K562 (cell line): ENCODE measurements around the gene LY6G6C. TPM values are rescaled to one million over a fixed set of nuclear protein-coding genes. Genes with fewer than 3 reads are reported as not detected.

Source experiments
- CCAR2 ChIP-seq: fragments of 200-400 bp; formaldehyde crosslinking; IDR thresholded peaks from 2 replicates; pipeline ENCODE4 v1.6.1; 2017; ENCODE audit warnings: mild to moderate bottlenecking, low read depth, low read length
- CCNT2 ChIP-seq: IDR thresholded peaks from 2 replicates; pipeline ENCODE4 v1.6.1; 2011; ENCODE audit warnings: borderline replicate concordance, low read depth, mild to moderate bottlenecking, moderate library complexity, mixed read lengths, low read length; ENCODE audit not compliant: insufficient read length; ENCODE audit errors: extremely low read depth
- CEBPG ChIP-seq, 3 experiments: fragments of 200-800 bp in 1 of 3; sonication (Bioruptor generic) in 1 of 3; sonication (generic) in 1 of 3; formaldehyde crosslinking in 1 of 3; IDR thresholded peaks in 2 of 3; conservative IDR thresholded peaks in 1 of 3; 2 replicates each; pipeline versions ENCODE4 v1.6.1 to v1.8.0; 2016 to 2022; ENCODE audit warnings: missing compliant biosample characterization in 2 of 3, missing genetic modification characterization in 2 of 3, mild to moderate bottlenecking in 1 of 3, missing genetic modification reagents in 1 of 3
- DMBX1 ChIP-seq: fragments of 250-450 bp; sonication (Bioruptor Pico); IDR thresholded peaks from 2 replicates; pipeline ENCODE4 v1.8.0; 2022; ENCODE audit warnings: inconsistent platforms, mild to moderate bottlenecking, moderate library complexity, borderline replicate concordance
- FOXK1 ChIP-seq: sonication (generic); formaldehyde crosslinking; IDR thresholded peaks from 2 replicates; pipeline ENCODE4 v1.8.0; 2022; ENCODE audit warnings: missing genetic modification reagents, mild to moderate bottlenecking, borderline replicate concordance
- HIVEP1 ChIP-seq: fragments of 250-450 bp; sonication (Bioruptor Pico); IDR thresholded peaks from 2 replicates; pipeline ENCODE4 v1.4.0; 2020; ENCODE audit warnings: mild to moderate bottlenecking
- MAZ ChIP-seq, 2 experiments: fragments of 450-650 bp in 1 of 2; sonication (generic) in 1 of 2; formaldehyde crosslinking; IDR thresholded peaks in 1 of 2; conservative IDR thresholded peaks in 1 of 2; 2 replicates each; pipeline versions ENCODE4 v1.4.0 to v1.5.0; 2020; ENCODE audit warnings: mild to moderate bottlenecking in 1 of 2, missing genetic modification reagents in 1 of 2
- MXD1 ChIP-seq: fragments of 250-450 bp; sonication (Bioruptor Pico); IDR thresholded peaks from 2 replicates; pipeline ENCODE4 v1.8.0; 2021; ENCODE audit warnings: borderline replicate concordance, mild to moderate bottlenecking, moderate library complexity; ENCODE audit not compliant: poor library complexity, severe bottlenecking
- NRF1 ChIP-seq, 2 experiments: fragments of 450-650 bp; IDR thresholded peaks in 1 of 2; conservative IDR thresholded peaks in 1 of 2; 2 replicates each; pipeline ENCODE4 v1.6.1; 2014; ENCODE audit warnings: mild to moderate bottlenecking in 2 of 2
- PML ChIP-seq: IDR thresholded peaks from 2 replicates; pipeline ENCODE4 v1.6.1; 2012; ENCODE audit warnings: low read length, inconsistent platforms
- PTBP1 ChIP-seq: fragments of 200-400 bp; formaldehyde crosslinking; IDR thresholded peaks from 2 replicates; pipeline ENCODE4 v1.6.1; 2017; ENCODE audit warnings: low read depth, low read length
- PTRF ChIP-seq: fragments of 450-650 bp; IDR thresholded peaks from 2 replicates; pipeline ENCODE4 v1.6.1; 2016; ENCODE audit warnings: mild to moderate bottlenecking, missing genetic modification characterization, missing compliant biosample characterization
- RAD21 ChIP-seq, 2 experiments: fragments of 250-450 bp in 1 of 2; fragments of 450-650 bp in 1 of 2; sonication (Bioruptor Pico) in 1 of 2; formaldehyde crosslinking in 1 of 2; IDR thresholded peaks in 1 of 2; conservative IDR thresholded peaks in 1 of 2; 2 replicates each; pipeline versions ENCODE4 v1.4.0 to v1.8.0; 2020 to 2022; ENCODE audit warnings: mild to moderate bottlenecking in 2 of 2, moderate library complexity in 1 of 2
- TAF1 ChIP-seq: IDR thresholded peaks from 2 replicates; pipeline ENCODE4 v1.6.1; 2011; ENCODE audit warnings: mild to moderate bottlenecking, low read length, moderate library complexity; ENCODE audit not compliant: insufficient read depth, control insufficient read depth, severe bottlenecking; ENCODE audit errors: extremely low read depth
- THRA ChIP-seq: fragments of 450-650 bp; IDR thresholded peaks from 2 replicates; pipeline ENCODE4 v1.6.1; 2017; ENCODE audit warnings: mild to moderate bottlenecking, moderate library complexity
- ZNF239 ChIP-seq: fragments of 250-450 bp; sonication (Bioruptor Pico); IDR thresholded peaks from 2 replicates; pipeline ENCODE4 v1.4.0; 2020; ENCODE audit warnings: mild to moderate bottlenecking
- ZNF707 ChIP-seq: fragments of 250-450 bp; sonication (Bioruptor Pico); conservative IDR thresholded peaks from 2 replicates; pipeline ENCODE4 v1.8.0; 2022; ENCODE audit warnings: inconsistent platforms, mild to moderate bottlenecking, moderate library complexity
- polyA plus RNA-seq, 8 experiments: library from polyadenylated mRNA; depleted of rRNA in 4 of 8; stranded (reverse) in 5 of 8; unstranded in 3 of 8; fragments of >200 nt; fragmentation: Nextera tagmentation in 2 of 8; fragmentation: Illumina TruSeq in 1 of 8; extraction: Ambion mirVana in 2 of 8; extraction: Trizol in 1 of 8; gene quantifications; 2 replicates each; pipeline versions ENCODE4 v1.2.1 to v1.2.3, GENCODE V29; 2011 to 2014; ENCODE audit warnings: inconsistent platforms in 1 of 8, missing spikeins in 1 of 8
- total RNA-seq, 7 experiments: library from RNA; depleted of rRNA in 6 of 7; stranded (reverse); fragments of >200 nt in 6 of 7; fragmentation: Illumina TruSeq in 2 of 7; extraction: Trizol in 2 of 7; gene quantifications; 2 replicates each; pipeline versions ENCODE4 v1.2.1 to v1.2.3, GENCODE V29; 2011 to 2021; ENCODE audit warnings: low replicate concordance in 1 of 7
- TF ChIP-seq, protein P1 (sequence below): sonication (generic); formaldehyde crosslinking; IDR thresholded peaks from 2 replicates; pipeline ENCODE4 v1.8.1; 2023; ENCODE audit warnings: mild to moderate bottlenecking, missing genetic modification reagents
- TF ChIP-seq, protein P2 (sequence below): fragments of 200-400 bp; formaldehyde crosslinking; IDR thresholded peaks from 2 replicates; pipeline ENCODE4 v1.6.1; 2017; ENCODE audit warnings: mild to moderate bottlenecking, low read depth, low read length, moderate library complexity

The LY6G6C gene
- total and polyA plus RNA-seq, 9 of the 15 experiments (the other 6 are each of a cell fraction or from before 2014, with no cell fraction given): 0.06 to 0.20 TPM; not detected in 7

DNA sequence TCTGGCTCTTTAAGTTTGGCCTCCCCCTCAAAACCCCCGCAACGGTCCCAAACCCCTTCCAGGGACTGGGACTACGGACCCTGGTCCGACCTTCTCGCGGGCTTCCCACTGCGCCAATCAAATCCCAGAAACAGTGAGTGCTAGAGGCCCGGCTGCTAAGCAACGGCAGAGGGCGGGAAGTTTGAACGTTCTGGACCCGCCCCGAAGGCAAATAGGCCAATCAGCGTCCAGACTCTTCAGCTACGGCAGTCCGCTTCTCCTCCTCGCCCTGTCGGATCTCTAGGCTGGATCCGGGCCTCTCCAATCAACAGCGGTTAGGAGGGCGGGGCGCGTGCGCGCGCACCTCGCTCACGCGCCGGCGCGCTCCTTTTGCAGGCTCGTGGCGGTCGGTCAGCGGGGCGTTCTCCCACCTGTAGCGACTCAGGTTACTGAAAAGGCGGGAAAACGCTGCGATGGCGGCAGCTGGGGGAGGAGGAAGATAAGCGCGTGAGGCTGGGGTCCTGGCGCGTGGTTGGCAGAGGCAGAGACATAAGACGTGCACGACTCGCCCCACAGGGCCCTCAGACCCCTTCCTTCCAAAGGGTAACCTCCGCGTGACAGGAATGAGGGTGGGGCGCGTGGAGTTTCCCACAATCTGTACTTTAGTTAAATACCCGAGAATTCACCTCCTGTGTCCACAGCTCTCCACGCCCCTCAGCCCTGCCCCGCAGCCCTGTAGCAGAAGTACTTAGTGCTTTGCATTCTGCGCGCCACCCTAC lies 18.3 kb upstream of the LY6G6C start, which contains the start of gene MSH5 (continued):
- TF ChIP-seq, protein P1, sequence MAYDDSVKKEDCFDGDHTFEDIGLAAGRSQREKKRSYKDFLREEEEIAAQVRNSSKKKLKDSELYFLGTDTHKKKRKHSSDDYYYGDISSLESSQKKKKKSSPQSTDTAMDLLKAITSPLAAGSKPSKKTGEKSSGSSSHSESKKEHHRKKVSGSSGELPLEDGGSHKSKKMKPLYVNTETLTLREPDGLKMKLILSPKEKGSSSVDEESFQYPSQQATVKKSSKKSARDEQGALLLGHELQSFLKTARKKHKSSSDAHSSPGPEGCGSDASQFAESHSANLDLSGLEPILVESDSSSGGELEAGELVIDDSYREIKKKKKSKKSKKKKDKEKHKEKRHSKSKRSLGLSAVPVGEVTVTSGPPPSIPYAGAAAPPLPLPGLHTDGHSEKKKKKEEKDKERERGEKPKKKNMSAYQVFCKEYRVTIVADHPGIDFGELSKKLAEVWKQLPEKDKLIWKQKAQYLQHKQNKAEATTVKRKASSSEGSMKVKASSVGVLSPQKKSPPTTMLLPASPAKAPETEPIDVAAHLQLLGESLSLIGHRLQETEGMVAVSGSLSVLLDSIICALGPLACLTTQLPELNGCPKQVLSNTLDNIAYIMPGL (CRISPR knock-in tag): peak; percentile 96
- TF ChIP-seq MXD1 (CRISPR knock-in tag) (peak; percentile 59), RAD21 (CRISPR knock-in tag; conservative IDR thresholded peaks at IDR 0.05 in 1 of 2, IDR thresholded peaks at IDR 0.05 in 1 of 2) (peak in 1 of 2 experiments; percentile 28; a peak in 3 of 4 replicates), ZNF707 (CRISPR knock-in tag) (no peak; the same call in 1 of the 2 replicates), PTBP1 (0 out of 2 replicates have a peak, but pooled peaks have one; percentile 0), PTRF (tag) (no peak), THRA (no peak), CCNT2 (no peak), ZNF239 (no peak), PML (peak; percentile 85; the same call in 1 of the 2 replicates), DMBX1 (peak; percentile 88), NRF1 (conservative IDR thresholded peaks at IDR 0.05 in 1 of 2, IDR thresholded peaks at IDR 0.05 in 1 of 2) (peak; percentile 99), HIVEP1 (CRISPR knock-in tag) (no peak; the same call in 1 of the 2 replicates), CEBPG (CRISPR knock-in tag; IDR thresholded peaks at IDR 0.05) (peak; percentile 63; the same call in 1 of the 2 replicates), CEBPG (tag; conservative IDR thresholded peaks at IDR 0.05 in 1 of 2, IDR thresholded peaks at IDR 0.05 in 1 of 2) (no peak), MAZ (CRISPR knock-in tag; conservative IDR thresholded peaks at IDR 0.05 in 1 of 2, IDR thresholded peaks at IDR 0.05 in 1 of 2) (peak; percentile 64 to 72), CCAR2 (no peak), FOXK1 (peak; percentile 99), TAF1 (no peak)
- TF ChIP-seq, protein P2, sequence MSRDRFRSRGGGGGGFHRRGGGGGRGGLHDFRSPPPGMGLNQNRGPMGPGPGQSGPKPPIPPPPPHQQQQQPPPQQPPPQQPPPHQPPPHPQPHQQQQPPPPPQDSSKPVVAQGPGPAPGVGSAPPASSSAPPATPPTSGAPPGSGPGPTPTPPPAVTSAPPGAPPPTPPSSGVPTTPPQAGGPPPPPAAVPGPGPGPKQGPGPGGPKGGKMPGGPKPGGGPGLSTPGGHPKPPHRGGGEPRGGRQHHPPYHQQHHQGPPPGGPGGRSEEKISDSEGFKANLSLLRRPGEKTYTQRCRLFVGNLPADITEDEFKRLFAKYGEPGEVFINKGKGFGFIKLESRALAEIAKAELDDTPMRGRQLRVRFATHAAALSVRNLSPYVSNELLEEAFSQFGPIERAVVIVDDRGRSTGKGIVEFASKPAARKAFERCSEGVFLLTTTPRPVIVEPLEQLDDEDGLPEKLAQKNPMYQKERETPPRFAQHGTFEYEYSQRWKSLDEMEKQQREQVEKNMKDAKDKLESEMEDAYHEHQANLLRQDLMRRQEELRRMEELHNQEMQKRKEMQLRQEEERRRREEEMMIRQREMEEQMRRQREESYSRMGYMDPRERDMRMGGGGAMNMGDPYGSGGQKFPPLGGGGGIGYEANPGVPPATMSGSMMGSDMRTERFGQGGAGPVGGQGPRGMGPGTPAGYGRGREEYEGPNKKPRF: no peak
